ENCODE measurements around the gene DNAJA2. TPM values are rescaled to one million over a fixed set of nuclear protein-coding genes. Genes with fewer than 3 reads are reported as not detected.

DNAJA2 gene
- 93.2 and 138 TPM in 2 replicates for total RNA-seq

GRCh38 chr16:46973207-46973995 is at the start of gene DNAJA2:
DNAJA2 (minus strand) TSS chr16:46973674; CDS start chr16:46973572, 102 bp downstream.

Other genes starting within 250 kb of the DNAJA2 start
- gene MYLK3, start 225.3 kb downstream of the DNAJA2 start, total RNA-seq, result under 0.01 and 0.30 TPM in 2 replicates
- 8.1 and 13.7 TPM in 2 replicates for gene C16orf87, start 142.5 kb downstream of the DNAJA2 start, total RNA-seq
- 11.0 and 25.7 TPM in 2 replicates for gene GPT2, start 89.3 kb downstream of the DNAJA2 start, total RNA-seq
- gene NETO2, start 170.3 kb upstream of the DNAJA2 start, total RNA-seq, result 31.2 and 33.7 TPM in 2 replicates